Right ventricle myocardium inferior (tissue), 1 donor: ENCODE results near the gene CTU2. TPM values are rescaled to one million over a fixed set of nuclear protein-coding genes. Genes with fewer than 3 reads are reported as not detected.

ENCODE experiments used
- ATAC-seq: fragments of 200-7000 bp; cut with Tn5 transposase; one replicate; pipeline ENCODE4 v1.9.1; 2020; ENCODE audit warnings: mild to moderate bottlenecking, moderate library complexity
- DNase-seq: peaks from one replicate; pipeline ENCODE4 v3.0.0; 2021; ENCODE audit errors: missing footprints
- intact Hi-C: fragments of 100-400 bp; cut with DNase I; formaldehyde crosslinking; loops from one replicate; pipeline ENCODE4 v1.11.0; 2022
- total RNA-seq: library from RNA; stranded (reverse); fragmentation: NEBNext Ultra II Directional; extraction: Animal tissue kit (Norgen Biotek cat#: 25700); gene quantifications from one replicate; pipeline ENCODE4 v1.2.1, GENCODE V29; 2021
- donor health status: DM: no; HTN: yes; CAD: no; lungs with severe emphysema.

Gene CTU2
- total RNA-seq, 1 donor from 2014 or later = 13.1 TPM

- intact Hi-C loops = no loop called here
- no peak for ATAC-seq
- DNase-seq = no peak
Measured at GRCh38 chr16:88721815-88722755, 15.8 kb downstream of the CTU2 start.

- ATAC-seq = no peak
Measured at GRCh38 chr16:88722784-88723506, 16.6 kb downstream of the CTU2 start.

GRCh38 chr16:88723507-88723887, 17.2 kb downstream of the CTU2 start:
- intact Hi-C loops = no loop called here
- DNase-seq (peak; percentile 48), ATAC-seq (no peak)

More at GRCh38 chr16:88722784-88723506, 16.6 kb downstream of the CTU2 start:
- peak; percentile 66 for DNase-seq
- intact Hi-C loops = no loop called here

- DNase-seq = peak; percentile 27
- no peak for ATAC-seq
- intact Hi-C loops = no loop called here
Measured at GRCh38 chr16:88723911-88724310, 17.6 kb downstream of the CTU2 start.

GRCh38 chr16:88724855-88725555, 18.7 kb downstream of the CTU2 start:
- intact Hi-C loops = no loop called here
- ATAC-seq = no peak
- DNase-seq = peak; percentile 65

- ATAC-seq (no peak), DNase-seq (peak; percentile 16)
- intact Hi-C loops = no loop called here
Measured at GRCh38 chr16:88725609-88726407, 19.5 kb downstream of the CTU2 start.

GRCh38 chr16:88726408-88726749, 20.1 kb downstream of the CTU2 start:
- DNase-seq = peak; percentile 65
- intact Hi-C loops = no loop called here
- no peak for ATAC-seq

- intact Hi-C loops = no loop called here
- ATAC-seq = no peak
Measured at GRCh38 chr16:88726981-88727380, 20.7 kb downstream of the CTU2 start.

GRCh38 chr16:88727871-88728270, 21.6 kb downstream of the CTU2 start:
- intact Hi-C loops = no loop called here
- ATAC-seq (peak; percentile 54), DNase-seq (peak; percentile 63)

More at GRCh38 chr16:88726981-88727380, 20.7 kb downstream of the CTU2 start:
- peak; percentile 33 for DNase-seq

- peak; percentile 63 for DNase-seq
- ATAC-seq = no peak
- intact Hi-C loops = no loop called here
Measured at GRCh38 chr16:88730632-88731607, 24.6 kb downstream of the CTU2 start.

GRCh38 chr16:88731699-88732098, 25.4 kb downstream of the CTU2 start:
- DNase-seq (peak; percentile 22), ATAC-seq (no peak)
- intact Hi-C loops = no loop called here

- DNase-seq = peak; percentile 8
- intact Hi-C loops = no loop called here
- ATAC-seq = no peak
Measured at GRCh38 chr16:88732172-88732960, 26.1 kb downstream of the CTU2 start.

GRCh38 chr16:88732961-88733294, 26.6 kb downstream of the CTU2 start:
- ATAC-seq (no peak), DNase-seq (no peak)
- intact Hi-C loops = no loop called here

- intact Hi-C loops = no loop called here
- DNase-seq = no peak
- ATAC-seq = no peak
Measured at GRCh38 chr16:88733630-88734360, 27.5 kb downstream of the CTU2 start.

GRCh38 chr16:88734361-88734728, 28.0 kb downstream of the CTU2 start:
- intact Hi-C loops = no loop called here
- no peak for DNase-seq
- no peak for ATAC-seq

GRCh38 chr16:88735121-88735520, 28.8 kb downstream of the CTU2 start:
- ATAC-seq (no peak), DNase-seq (no peak)
- intact Hi-C loops = loop anchor here (5.0 kb wide), 2 partner anchors 122 to 432 kb away; partner anchors contain the start of genes GALNS and TRAPPC2L
